Measurements from ENCODE around the gene GRID1. TPM values are rescaled to one million over a fixed set of nuclear protein-coding genes. Genes with fewer than 3 reads are reported as not detected.

Gene GRID1
- total RNA-seq, 2 donors from 2014 or later = 0.37 to 0.67 TPM

- DNase-seq (ENCODE audit: low spot score) = peak; percentile 50
- no peak for TF ChIP-seq CTCF (IDR thresholded peaks at IDR 0.05)
- Histone ChIP-seq H3K27me3 (no peaks in the 10 kb centered on the region), H3K27ac (no peak overlapping the region), H3K4me1 (no peaks in the 10 kb centered on the region), H3K36me3 (no peaks in the 10 kb centered on the region), H3K9me3 (no peaks in the 10 kb centered on the region), H3K4me3 (no peak overlapping the region)
Measured at GRCh38 chr10:86287966-86288579, 78.5 kb downstream of the GRID1 start.

GRCh38 chr10:86287110-86287793 is 79.3 kb downstream of the GRID1 start:
- H3K4me3 ChIP-seq = no peak overlapping the region
- peak; percentile 51 for DNase-seq (ENCODE audit: low spot score)
- H3K9me3 ChIP-seq = no peaks in the 10 kb centered on the region
- H3K27ac ChIP-seq = no peak overlapping the region
- no peaks in the 10 kb centered on the region for H3K27me3 ChIP-seq
- H3K36me3 ChIP-seq = no peaks in the 10 kb centered on the region
- no peaks in the 10 kb centered on the region for H3K4me1 ChIP-seq
- no peak for TF ChIP-seq CTCF (IDR thresholded peaks at IDR 0.05)

GRCh38 chr10:86286236-86287109 is 80.1 kb downstream of the GRID1 start:
- Histone ChIP-seq H3K36me3 (no peaks in the 10 kb centered on the region), H3K27me3 (no peaks in the 10 kb centered on the region), H3K27ac (no peak overlapping the region), H3K4me3 (no peak overlapping the region), H3K4me1 (no peaks in the 10 kb centered on the region), H3K9me3 (no peaks in the 10 kb centered on the region)
- no peak for TF ChIP-seq CTCF (IDR thresholded peaks at IDR 0.05)
- peak; percentile 52 for DNase-seq (ENCODE audit: low spot score)

GRCh38 chr10:86285136-86285790 is 81.3 kb downstream of the GRID1 start:
- Histone ChIP-seq H3K9me3 (peaks cover 0 to 2% of the 10 kb centered on the region in 2 donors), H3K27me3 (no peaks in the 10 kb centered on the region), H3K4me1 (no peaks in the 10 kb centered on the region), H3K27ac (no peak overlapping the region), H3K36me3 (no peaks in the 10 kb centered on the region), H3K4me3 (no peak overlapping the region)
- no peak for TF ChIP-seq CTCF (IDR thresholded peaks at IDR 0.05)
- DNase-seq (ENCODE audit: low spot score) = peak; percentile 51

GRCh38 chr10:86284355-86285105 is 82.1 kb downstream of the GRID1 start:
- Histone ChIP-seq H3K4me1 (no peaks in the 10 kb centered on the region), H3K4me3 (no peak overlapping the region), H3K36me3 (no peaks in the 10 kb centered on the region), H3K9me3 (peaks cover 0 to 9% of the 10 kb centered on the region in 2 donors), H3K27ac (no peak overlapping the region), H3K27me3 (no peaks in the 10 kb centered on the region)
- DNase-seq (ENCODE audit: low spot score) = peak; percentile 46
- TF ChIP-seq CTCF (IDR thresholded peaks at IDR 0.05) = no peak
